HL-60 (cell line): ENCODE measurements around the gene SP8.

Experiments used
- DNase-seq, 2 experiments: peaks; one replicate each; pipeline ENCODE4 v3.0.0-alpha.2; 2010 to 2020; ENCODE audit warnings: low read depth in 1 of 2, low spot score in 1 of 2
- H3K27ac ChIP-seq: fragments of 250-450 bp; sonication (Bioruptor Pico); replicated peaks from 2 replicates; pipeline ENCODE4 v1.5.1; 2020; ENCODE audit warnings: mild to moderate bottlenecking, moderate library complexity
- H3K27me3 ChIP-seq: fragments of 250-450 bp; sonication (Bioruptor Pico); 2 replicates; pipeline ENCODE4 v1.5.1; 2021; ENCODE audit warnings: mild to moderate bottlenecking, moderate library complexity; ENCODE audit not compliant: insufficient read depth, poor library complexity, severe bottlenecking
- H3K4me3 ChIP-seq: replicated peaks from 2 replicates; pipeline ENCODE4 v1.5.1; 2011; ENCODE audit warnings: mild to moderate bottlenecking, control low read depth, low read length; ENCODE audit not compliant: insufficient read depth
- CTCF ChIP-seq: IDR thresholded peaks from one replicate; pipeline ENCODE4 v1.5.1; 2011; ENCODE audit warnings: low read length, control low read depth, inconsistent platforms; ENCODE audit not compliant: insufficient read depth
- GABPA ChIP-seq: IDR thresholded peaks from 2 replicates; pipeline ENCODE4 v1.6.1; 2012; ENCODE audit warnings: low read depth
- POLR2AphosphoS5 ChIP-seq: IDR thresholded peaks from 2 replicates; pipeline ENCODE4 v1.6.1; 2012; ENCODE audit warnings: low read depth
- REST ChIP-seq: IDR thresholded peaks from 2 replicates; pipeline ENCODE4 v1.6.1; 2012; ENCODE audit warnings: low read depth; ENCODE audit not compliant: insufficient replicate concordance
- SPI1 ChIP-seq: IDR thresholded peaks from 2 replicates; pipeline ENCODE4 v1.6.1; 2012; ENCODE audit warnings: low read depth, mild to moderate bottlenecking, borderline replicate concordance

Gene SP8

GRCh38 chr7:20794676-20795075 is 8.0 kb upstream of the SP8 start:
- Histone ChIP-seq H3K27ac (no peak overlapping the region), H3K4me3 (no peak overlapping the region), H3K27me3 (peaks cover 71% of the 10 kb centered on the region)
- DNase-seq: no peak
- TF ChIP-seq POLR2AphosphoS5 (no peak), GABPA (no peak), SPI1 (no peak), CTCF (no peak), REST (no peak)

- Histone ChIP-seq H3K27me3 (peaks cover 73% of the 10 kb centered on the region), H3K27ac (no peak overlapping the region), H3K4me3 (no peak overlapping the region)
- no peak for DNase-seq
- TF ChIP-seq SPI1 (no peak), CTCF (no peak), POLR2AphosphoS5 (no peak), REST (no peak), GABPA (no peak)
Observed at GRCh38 chr7:20793694-20794394, 7.2 kb upstream of the SP8 start.

GRCh38 chr7:20793248-20793647 is 6.6 kb upstream of the SP8 start:
- no peak for DNase-seq
- Histone ChIP-seq H3K4me3 (no peak overlapping the region), H3K27ac (no peak overlapping the region), H3K27me3 (peaks cover 75% of the 10 kb centered on the region)
- TF ChIP-seq GABPA (no peak), CTCF (no peak), SPI1 (no peak), POLR2AphosphoS5 (no peak), REST (no peak)
